BLaER1 treated with 17β-estradiol and CSF1 and Interleukin-3, amounts not matched to agents 10 nM and 100 nM (cell line): ENCODE data around the gene EIF2S2.
"Not testable (repeated sequence)": the region's sequence is repeated elsewhere in the genome, so short reads cannot be mapped to it uniquely, and the experiment has no call there.

Experiments used
- H3K27ac ChIP-seq, 11 experiments: shearing (Covaris generic); formaldehyde crosslinking; 2 replicates each; pipeline ENCODE4 v1.8.1; 2022
- H3K27me3 ChIP-seq, 11 experiments: shearing (Covaris generic); formaldehyde crosslinking; 2 replicates each; pipeline ENCODE4 v1.8.1; 2022
- H3K36me3 ChIP-seq, 11 experiments: shearing (Covaris generic); formaldehyde crosslinking; 2 replicates each; pipeline ENCODE4 v1.8.1; 2022
- H3K4me1 ChIP-seq, 10 experiments: shearing (Covaris generic); formaldehyde crosslinking; 2 replicates each; pipeline ENCODE4 v1.8.1; 2022
- H3K4me2 ChIP-seq, 11 experiments: shearing (Covaris generic); formaldehyde crosslinking; 2 replicates each; pipeline ENCODE4 v1.8.1; 2022
- H3K4me3 ChIP-seq, 10 experiments: shearing (Covaris generic); formaldehyde crosslinking; 2 replicates each; pipeline ENCODE4 v1.8.1; 2022
- H3K9ac ChIP-seq, 11 experiments: shearing (Covaris generic); formaldehyde crosslinking; 2 replicates each; pipeline ENCODE4 v1.8.1; 2022
- H3K9me3 ChIP-seq, 11 experiments: shearing (Covaris generic); formaldehyde crosslinking; replicated peaks in 1 of 11; 2 replicates each; pipeline ENCODE4 v1.8.1; 2022
- H4K20me1 ChIP-seq, 11 experiments: shearing (Covaris generic); formaldehyde crosslinking; 2 replicates each; pipeline ENCODE4 v1.8.1; 2022
- Cebpa-rat ChIP-seq, 11 experiments: shearing (Covaris generic); IDR thresholded peaks; 2 replicates each; pipeline ENCODE4 v1.8.1; 2022

The EIF2S2 gene

DNA sequence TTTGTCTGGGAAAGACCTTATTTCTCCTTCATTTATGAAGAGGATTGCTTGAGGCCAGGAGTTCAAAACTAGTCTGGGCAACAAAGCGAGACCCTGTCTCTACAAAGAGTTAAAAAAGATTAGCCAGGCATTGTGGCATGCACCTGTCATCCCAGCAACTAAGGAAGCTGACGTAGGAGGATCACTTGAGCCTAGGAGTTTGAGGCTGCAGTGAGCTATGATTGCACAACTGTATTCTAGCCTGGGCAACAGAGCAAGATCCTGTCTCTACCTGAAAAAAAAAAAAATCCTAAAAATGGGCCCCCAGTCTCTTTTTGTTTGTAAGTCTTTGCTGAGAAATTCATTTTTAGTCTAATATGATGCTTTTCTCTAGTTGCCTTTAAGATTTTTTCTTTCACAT is 29.2 kb upstream of the EIF2S2 start:
- Histone ChIP-seq H4K20me1 (no peaks in the 10 kb centered on the region), H3K27me3 (no peaks in the 10 kb centered on the region), H3K9me3 (no peaks in the 10 kb centered on the region), H3K27ac (no peak overlapping the region), H3K4me2 (no peak overlapping the region), H3K9ac (no peak overlapping the region), H3K4me1 (peaks cover 0 to 7% (median 6%) of the 10 kb centered on the region in 10 experiments; a peak in 10 of 20 replicates), H3K36me3 (no peaks in the 10 kb centered on the region), H3K4me3 (no peak overlapping the region)
- TF ChIP-seq Cebpa-rat (IDR thresholded peaks at IDR 0.05), result 0 out of 22 replicates have a peak, but pooled peaks of 1 of the 11 experiments have one; percentile 60

DNA sequence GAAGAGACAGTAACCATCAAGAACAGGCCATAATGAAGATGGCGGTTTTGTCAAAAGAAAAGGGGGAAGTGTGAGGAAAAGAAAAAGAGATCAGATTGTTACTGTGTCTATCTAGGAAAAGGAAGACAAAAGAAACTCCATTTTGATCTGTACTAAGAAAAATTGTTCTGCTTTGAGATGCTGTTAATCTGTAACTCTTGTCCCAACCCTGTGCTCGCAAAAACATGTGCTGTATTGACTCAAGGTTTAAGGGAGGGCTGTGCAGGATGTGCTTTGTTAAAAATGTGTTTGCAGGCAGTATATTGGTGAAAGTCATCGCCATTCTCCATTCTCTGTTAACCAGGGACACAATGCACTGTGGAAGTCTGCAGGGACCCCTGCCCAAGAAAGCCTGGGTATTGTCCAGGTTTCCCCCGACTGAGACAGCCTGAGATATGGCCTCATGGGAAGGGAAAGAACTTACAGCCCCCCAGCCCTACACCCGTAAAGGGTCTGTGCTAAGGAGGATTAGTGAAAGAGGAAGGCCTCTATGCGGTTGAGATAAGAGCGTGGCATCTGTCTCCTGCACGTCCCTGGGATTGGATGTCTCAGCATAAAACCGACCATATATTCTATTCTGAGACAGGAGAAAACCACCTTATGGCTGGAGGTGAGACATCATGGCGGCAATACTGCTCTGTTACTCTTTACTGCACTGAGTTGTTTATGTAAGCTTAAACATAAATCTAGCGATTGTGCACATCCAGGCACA is 23.7 kb upstream of the EIF2S2 start:
- H3K27ac ChIP-seq, H3K27me3 ChIP-seq, H3K4me2 ChIP-seq, H3K9me3 ChIP-seq, H3K9ac ChIP-seq, H3K36me3 ChIP-seq, H4K20me1 ChIP-seq, H3K4me3 ChIP-seq, H3K4me1 ChIP-seq: not testable (repeated sequence)

DNA sequence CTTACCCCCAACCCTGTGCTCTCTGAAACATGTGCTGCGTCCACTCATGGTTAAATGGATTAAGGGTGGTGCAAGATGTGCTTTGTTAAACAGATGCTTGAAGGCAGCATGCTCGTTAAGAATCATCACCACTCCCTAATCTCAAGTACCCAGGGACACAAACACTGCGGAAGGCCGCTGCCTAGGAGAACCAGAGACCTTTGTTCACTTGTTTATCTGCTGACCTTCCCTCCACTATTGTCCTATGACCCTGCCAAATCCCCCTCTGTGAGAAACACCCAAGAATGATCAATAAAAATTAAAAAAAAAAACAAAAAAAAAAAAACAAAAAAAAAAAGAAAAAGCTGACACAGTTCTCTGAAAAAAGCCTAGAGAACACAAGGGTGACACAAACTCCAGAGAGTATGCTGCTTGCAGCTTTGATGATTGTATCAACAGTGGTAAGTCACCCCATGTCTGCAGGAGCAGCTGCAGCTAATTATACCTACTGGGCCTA is 21.4 kb upstream of the EIF2S2 start:
- not testable (repeated sequence) for H3K36me3 ChIP-seq, H3K4me2 ChIP-seq, H3K9ac ChIP-seq, H4K20me1 ChIP-seq, H3K4me3 ChIP-seq, H3K27me3 ChIP-seq, H3K4me1 ChIP-seq, H3K9me3 ChIP-seq, H3K27ac ChIP-seq

DNA sequence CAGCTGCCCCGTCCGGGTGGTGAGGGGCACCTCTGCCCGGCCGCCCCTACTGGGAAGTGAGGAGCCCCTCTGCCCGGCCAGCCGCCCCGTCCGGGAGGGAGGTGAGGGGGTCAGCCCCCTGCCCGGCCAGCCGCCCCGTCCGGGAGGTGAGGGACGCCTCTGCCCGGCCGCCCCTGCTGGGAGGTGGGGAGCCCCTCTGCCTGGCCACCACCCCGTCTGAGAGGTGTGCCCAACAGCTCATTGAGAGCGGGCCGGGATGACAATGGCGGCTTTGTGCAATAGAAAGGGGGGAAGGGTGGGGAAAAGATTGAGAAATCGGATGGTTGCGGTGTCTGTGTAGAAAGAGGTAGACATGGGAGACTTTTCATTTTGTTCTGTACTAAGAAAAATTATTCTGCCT is 20.9 kb upstream of the EIF2S2 start:
- H3K27me3 ChIP-seq, H3K9ac ChIP-seq, H3K4me2 ChIP-seq, H3K27ac ChIP-seq, H3K4me3 ChIP-seq, H3K4me1 ChIP-seq, H3K36me3 ChIP-seq, H3K9me3 ChIP-seq, H4K20me1 ChIP-seq: not testable (repeated sequence)

GRCh38 chr20:34132491-34132890 is 20.4 kb upstream of the EIF2S2 start:
- H3K9ac ChIP-seq, H3K27me3 ChIP-seq, H3K4me3 ChIP-seq, H3K4me1 ChIP-seq, H3K9me3 ChIP-seq, H3K4me2 ChIP-seq, H4K20me1 ChIP-seq, H3K27ac ChIP-seq, H3K36me3 ChIP-seq: not testable (repeated sequence)

DNA sequence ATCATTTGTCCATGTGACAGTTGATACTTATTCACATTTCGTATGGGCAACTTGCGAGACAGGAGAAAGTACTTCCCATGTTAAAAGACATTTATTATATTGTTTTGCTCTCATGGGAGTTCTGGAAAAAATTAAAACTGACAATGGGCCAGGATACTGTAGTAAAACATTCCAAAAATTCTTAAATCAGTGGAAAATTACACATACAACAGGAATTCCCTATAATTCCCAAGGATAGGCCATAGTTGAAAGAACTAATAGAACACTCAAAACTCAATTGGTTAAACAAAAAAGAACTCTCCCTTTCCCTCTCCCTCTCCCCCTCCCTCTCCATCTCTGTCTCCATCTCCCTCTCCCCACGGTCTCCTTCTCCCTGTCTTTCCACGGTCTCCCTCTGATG is 19.4 kb upstream of the EIF2S2 start:
- H3K36me3 ChIP-seq, result no peaks in the 10 kb centered on the region
- H3K9me3 ChIP-seq, result peaks cover 0 to 8% (median 0%) of the 10 kb centered on the region in 11 experiments; a peak in 5 of 22 replicates
- no peak overlapping the region for H3K4me3 ChIP-seq
- H3K4me1 ChIP-seq, result peaks cover 0 to 5% (median 0%) of the 10 kb centered on the region in 10 experiments; a peak in 3 of 20 replicates
- H4K20me1 ChIP-seq, result no peaks in the 10 kb centered on the region
- H3K9ac ChIP-seq, result no peak overlapping the region
- H3K4me2 ChIP-seq, result no peak overlapping the region
- no peaks in the 10 kb centered on the region for H3K27me3 ChIP-seq
- no peak for TF ChIP-seq Cebpa-rat (IDR thresholded peaks at IDR 0.05)
- H3K27ac ChIP-seq, result no peak overlapping the region

DNA sequence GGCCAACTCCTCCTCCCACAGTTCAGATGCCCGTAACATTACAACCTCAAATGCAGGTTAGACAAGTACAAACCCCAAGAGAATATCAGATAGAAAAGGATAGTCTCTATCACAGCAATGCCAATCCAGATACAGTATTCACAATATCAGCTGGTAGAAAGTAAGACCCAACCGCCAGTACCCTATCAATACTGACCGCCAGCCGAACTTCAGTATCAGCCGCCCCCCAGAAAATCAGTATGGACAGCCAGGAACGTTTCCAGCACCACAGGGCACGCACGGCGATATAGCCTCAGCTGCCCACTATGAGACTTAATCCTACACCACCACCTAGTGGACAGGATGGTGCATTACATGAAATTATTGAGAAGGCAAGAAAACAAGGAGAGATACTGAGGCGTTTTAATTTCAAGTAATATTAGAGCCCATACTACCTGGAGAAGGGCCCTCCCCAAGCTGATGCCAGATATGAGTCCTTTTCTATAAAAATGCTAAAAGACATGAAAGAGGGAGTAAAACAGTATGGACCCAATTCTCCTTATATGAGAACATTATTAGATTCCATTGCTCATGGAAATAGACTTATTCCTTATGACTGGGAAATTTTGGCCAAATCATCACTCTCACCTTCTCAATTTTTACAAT is 17.6 kb upstream of the EIF2S2 start:
- Histone ChIP-seq H3K27me3 (no peaks in the 10 kb centered on the region), H3K4me1 (peaks cover 0 to 7% (median under 1%) of the 10 kb centered on the region in 10 experiments; a peak in 5 of 20 replicates), H3K36me3 (no peaks in the 10 kb centered on the region), H4K20me1 (no peaks in the 10 kb centered on the region), H3K4me2 (peak overlapping the region; percentile 4 to 82 (median 61); a peak in 20 of 22 replicates), H3K9ac (peak overlapping the region in 2 of 11 experiments; percentile 18 to 38; a peak in 2 of 22 replicates), H3K27ac (no peak overlapping the region), H3K4me3 (peak overlapping the region in 1 of 10 experiments; percentile 31; a peak in 1 of 20 replicates), H3K9me3 (peaks cover 0 to 8% (median 0%) of the 10 kb centered on the region in 11 experiments; a peak in 5 of 22 replicates)
- no peak for TF ChIP-seq Cebpa-rat (IDR thresholded peaks at IDR 0.05)

DNA sequence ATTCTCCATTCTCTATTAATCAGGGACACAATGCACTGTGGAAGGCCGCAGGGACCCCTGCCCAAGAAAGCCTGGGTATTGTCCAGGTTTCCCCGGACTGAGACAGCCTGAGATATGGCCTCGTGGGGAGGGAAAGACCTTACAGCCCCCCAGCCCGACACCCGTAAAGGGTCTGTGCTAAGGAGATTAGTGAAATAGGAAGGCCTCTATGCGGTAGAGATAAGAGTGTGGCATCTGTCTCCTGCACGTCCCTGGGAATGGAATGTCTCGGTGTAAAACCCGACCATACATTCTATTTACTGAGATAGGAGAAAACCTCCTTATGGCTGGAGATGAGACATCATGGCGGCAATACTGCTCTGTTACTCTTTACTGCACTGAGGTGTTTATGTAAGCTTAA is 15.7 kb upstream of the EIF2S2 start:
- Histone ChIP-seq H4K20me1 (no peaks in the 10 kb centered on the region), H3K9me3 (peaks cover 0 to 8% (median 0%) of the 10 kb centered on the region in 11 experiments; a peak in 5 of 22 replicates), H3K27me3 (no peaks in the 10 kb centered on the region), H3K4me2 (no peak overlapping the region), H3K36me3 (no peaks in the 10 kb centered on the region), H3K9ac (no peak overlapping the region), H3K4me3 (no peak overlapping the region), H3K27ac (no peak overlapping the region), H3K4me1 (peaks cover 0 to 11% (median 2%) of the 10 kb centered on the region in 10 experiments; a peak in 5 of 20 replicates)
- TF ChIP-seq Cebpa-rat (IDR thresholded peaks at IDR 0.05), result no peak

GRCh38 chr20:34124469-34125249 is 12.6 kb upstream of the EIF2S2 start:
- Histone ChIP-seq H3K27me3 (no peaks in the 10 kb centered on the region), H4K20me1 (no peaks in the 10 kb centered on the region), H3K9ac (no peak overlapping the region), H3K4me3 (no peak overlapping the region), H3K9me3 (no peaks in the 10 kb centered on the region), H3K27ac (no peak overlapping the region), H3K36me3 (no peaks in the 10 kb centered on the region), H3K4me1 (peaks cover 0 to 11% (median 2%) of the 10 kb centered on the region in 10 experiments; a peak in 5 of 20 replicates), H3K4me2 (no peak overlapping the region)
- no peak for TF ChIP-seq Cebpa-rat (IDR thresholded peaks at IDR 0.05)
